GM18873 (cell line): ENCODE measurements around the gene RHOF.
"Not testable (repeated sequence)": the region's sequence is repeated elsewhere in the genome, so short reads cannot be mapped to it uniquely, and the experiment has no call there.

Experiments used
- ATAC-seq: cut with Tn5 transposase; IDR thresholded peaks from one replicate; pipeline ENCODE4 v1.9.1; 2021; ENCODE audit warnings: mild to moderate bottlenecking, moderate library complexity, moderate number of reproducible peaks; ENCODE audit not compliant: unreplicated experiment, low FRiP score

The RHOF gene

DNA sequence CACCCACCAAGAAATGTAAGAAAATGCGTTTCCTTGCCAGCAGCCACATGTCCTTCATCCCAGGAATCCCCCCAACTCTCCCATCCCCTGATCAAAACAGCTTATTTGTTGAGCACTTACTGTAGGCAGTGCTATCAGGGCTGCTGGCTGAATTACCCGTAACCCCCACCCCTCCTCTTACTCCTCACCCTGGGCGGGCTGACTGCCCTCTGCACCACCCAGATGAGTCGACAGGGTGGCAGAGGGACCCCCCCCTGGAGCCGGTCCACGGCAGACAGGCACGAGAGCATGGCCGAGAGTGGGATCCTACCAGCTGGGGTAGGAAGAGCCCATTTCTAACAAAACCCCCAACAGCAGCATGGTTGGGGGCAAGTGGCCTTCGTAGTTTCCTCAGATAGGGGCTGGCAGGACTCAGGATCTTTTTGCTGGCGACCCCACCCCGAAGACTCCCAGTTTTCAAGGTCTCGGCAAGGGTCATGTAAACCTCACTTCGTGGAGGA, 1.1 kb upstream of the RHOF start:
- no peak for ATAC-seq

DNA sequence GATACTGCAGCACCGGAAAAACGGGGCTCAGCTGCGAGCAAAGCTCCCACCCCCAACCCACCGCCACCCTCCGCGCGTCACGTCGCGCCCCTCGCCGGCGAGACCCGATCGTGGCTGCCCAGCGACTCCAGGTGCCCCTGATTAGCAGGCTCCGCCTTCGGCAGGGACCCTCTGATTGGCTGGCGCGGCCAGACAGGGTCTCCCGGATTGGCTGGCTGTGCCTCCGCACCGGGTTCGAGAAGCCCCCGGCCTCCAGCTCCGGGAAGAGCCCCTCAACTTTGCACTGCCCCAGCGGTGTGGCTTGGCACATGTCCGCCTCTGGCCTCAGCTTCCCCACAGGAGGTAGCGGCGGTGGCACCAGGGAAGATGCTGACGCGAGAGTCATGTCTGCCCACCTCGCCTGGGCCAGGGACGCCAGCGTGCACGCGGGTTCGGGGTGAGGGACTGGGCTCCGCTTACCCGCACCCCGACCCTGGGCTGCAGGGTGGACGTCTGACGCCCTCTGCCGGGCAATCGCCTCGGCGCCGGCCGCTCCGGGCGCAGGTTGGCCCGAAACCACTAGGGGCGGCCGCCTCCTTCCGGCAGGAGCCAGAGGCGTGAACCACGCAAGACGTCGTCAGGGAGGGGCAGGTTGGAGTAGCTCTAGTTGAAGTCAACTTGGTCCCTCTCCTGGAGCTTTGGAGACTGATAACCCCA, 498 bp upstream of the RHOF start:
- ATAC-seq: peak; percentile 37

- ATAC-seq: no peak
Measured at GRCh38 chr12:121792607-121793439, 665 bp downstream of the RHOF start.

- ATAC-seq: no peak
Measured at GRCh38 chr12:121791671-121792551, 1.6 kb downstream of the RHOF start.

- not testable (repeated sequence) for ATAC-seq
Measured at GRCh38 chr12:121790785-121791184, 2.7 kb downstream of the RHOF start.

- ATAC-seq: peak; percentile 27
Measured at GRCh38 chr12:121789800-121790728, 3.4 kb downstream of the RHOF start.

- no peak for ATAC-seq
Measured at GRCh38 chr12:121789233-121789781, 4.2 kb downstream of the RHOF start.

DNA sequence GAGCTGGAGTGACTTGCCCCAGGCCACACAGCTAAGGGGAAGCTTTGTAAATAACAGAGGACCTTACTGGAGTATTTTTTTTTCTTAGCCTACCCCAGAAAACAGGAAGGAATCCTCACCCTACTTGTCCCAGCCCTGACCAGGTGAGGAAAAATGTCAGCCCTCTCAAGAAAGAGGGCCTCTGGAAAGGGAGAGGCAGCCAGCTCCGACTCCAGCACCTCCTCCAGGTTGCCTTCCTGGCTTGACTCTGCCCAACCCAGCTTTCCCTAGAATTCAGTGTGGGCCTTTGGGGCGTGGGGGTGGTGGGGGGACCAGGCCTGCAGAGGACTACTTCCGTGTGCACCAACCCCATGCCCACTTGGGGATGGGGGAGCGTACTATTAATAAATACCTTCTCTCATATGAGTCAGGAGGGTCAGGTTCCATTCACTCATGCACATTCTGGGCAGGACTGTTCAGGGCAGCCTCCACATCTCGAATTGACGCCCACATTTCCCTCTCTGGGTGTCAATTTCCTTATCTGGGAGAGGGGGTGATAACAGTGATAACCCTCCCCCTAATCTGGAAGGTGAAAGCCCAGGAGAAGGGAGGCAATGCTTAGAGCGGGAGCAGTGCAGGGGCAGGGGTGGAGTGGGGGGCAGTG, 5.2 kb downstream of the RHOF start:
- no peak for ATAC-seq

- ATAC-seq: no peak
Measured at GRCh38 chr12:121787063-121788025, 6.1 kb downstream of the RHOF start.

GRCh38 chr12:121786440-121786825, 7.1 kb downstream of the RHOF start:
- no peak for ATAC-seq

DNA sequence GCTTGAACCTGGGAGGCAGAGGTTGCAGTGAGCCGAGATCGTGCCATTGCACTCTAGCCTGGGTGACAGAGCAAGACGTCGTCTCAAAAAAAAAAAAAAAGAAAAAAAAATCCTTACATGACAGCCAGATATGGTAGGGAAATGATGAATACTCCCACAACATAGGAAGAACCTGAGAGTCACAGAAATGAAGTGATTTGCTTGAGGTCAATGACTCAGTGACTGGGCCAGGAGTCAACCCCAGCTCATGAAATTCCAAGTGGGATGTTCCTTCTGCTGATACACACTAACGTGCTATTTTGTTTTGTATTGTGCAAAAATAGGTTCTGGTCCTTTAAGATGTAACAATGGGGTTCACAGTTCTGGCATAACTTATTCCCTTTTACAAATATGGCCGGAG, 9.0 kb downstream of the RHOF start:
- no peak for ATAC-seq

- ATAC-seq: no peak
Measured at GRCh38 chr12:121783766-121784165, 9.7 kb downstream of the RHOF start.

DNA sequence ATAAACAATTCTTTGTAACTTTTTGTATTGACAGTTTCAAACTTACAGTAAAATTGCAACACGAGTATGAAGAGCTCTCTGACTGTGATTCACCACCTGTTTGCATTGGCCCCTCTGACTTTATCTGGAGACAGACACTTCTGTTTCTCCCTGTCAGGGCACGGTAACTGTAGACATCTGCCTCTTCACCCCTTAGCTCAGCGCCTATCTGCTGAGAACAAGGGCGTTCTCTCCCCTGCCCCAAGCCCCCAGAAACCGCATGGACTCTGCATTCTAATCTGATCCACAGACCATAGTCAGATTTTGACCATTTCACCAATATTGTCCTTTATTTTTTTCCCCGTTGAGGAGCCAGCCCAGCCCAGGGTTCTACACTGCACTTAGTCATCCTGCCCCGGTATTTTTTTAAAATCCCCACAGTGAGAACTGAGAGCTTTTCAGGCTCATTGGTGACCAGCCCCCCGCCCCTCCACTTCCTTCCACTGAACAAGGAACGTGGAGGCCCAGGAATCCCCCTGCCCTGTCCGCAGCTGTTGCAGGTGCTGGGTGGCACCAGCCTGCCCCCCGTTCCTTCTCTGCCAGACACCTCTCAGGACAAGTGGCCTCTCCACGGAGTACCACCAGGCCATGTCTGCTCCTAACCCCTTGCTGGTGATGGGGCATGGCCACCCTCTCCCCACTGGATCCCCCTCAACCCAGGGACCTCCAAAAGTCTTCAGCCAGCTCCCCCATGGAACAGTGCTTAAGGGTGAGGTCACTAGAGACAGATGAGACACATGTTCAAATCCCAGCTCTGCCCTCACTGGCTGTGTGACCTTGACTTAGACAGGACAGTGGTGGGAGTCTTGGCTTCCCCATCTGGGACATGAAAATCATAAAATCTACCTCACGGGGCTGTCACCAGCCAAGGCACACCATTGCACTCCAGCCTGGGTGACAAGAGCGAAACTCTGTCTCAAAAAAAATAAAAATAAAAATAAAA, 11.2 kb downstream of the RHOF start:
- ATAC-seq: no peak

- no peak for ATAC-seq
Measured at GRCh38 chr12:121781484-121781997, 11.9 kb downstream of the RHOF start.

DNA sequence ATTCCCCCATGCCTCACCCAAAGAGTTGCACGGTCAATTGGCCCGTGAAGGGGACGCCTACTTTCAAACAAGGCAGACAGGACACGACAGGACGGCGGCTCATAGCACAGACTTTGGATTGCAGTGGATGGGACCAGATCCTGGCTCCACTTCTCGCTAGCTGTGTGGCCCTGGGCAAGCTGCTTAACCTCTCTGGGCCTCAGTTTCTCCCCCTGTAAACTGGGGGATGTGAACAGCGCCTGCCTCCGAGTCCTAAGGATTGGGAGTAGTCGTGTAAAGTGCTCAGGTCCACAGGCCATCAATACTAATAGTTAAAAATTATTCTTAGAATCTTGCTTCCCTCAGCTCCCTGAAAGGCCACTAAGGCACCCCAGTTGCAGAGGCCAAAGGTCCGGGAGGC, 13.1 kb downstream of the RHOF start:
- ATAC-seq: no peak

DNA sequence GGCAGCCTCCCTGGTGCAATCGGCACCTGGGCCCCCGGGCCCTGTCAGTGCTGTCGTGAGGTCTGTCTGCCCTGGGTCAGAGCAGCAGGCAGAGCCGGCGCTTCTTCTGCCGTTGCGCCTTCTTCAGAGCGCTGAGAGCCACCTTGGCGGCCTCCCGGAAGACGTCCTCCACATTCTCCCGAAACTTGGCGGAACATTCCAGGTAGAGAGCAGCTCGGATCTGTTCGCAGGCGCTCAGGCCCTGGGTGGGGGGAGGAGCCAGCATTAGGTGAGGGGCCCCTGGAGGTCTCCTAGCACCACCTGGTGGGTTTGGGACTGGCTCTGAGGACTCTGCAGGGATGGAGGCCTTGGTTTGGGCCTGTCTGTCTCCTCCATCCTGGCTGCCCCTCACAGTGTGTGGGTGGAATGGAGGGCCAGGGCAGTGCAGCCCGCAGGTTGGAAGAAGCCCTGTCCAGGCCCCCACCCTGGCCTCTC, 14.0 kb downstream of the RHOF start:
- ATAC-seq: no peak
